HCT116 (cell line): ENCODE data around the gene PAFAH1B1. TPM values are rescaled to one million over a fixed set of nuclear protein-coding genes. Genes with fewer than 3 reads are reported as not detected.

Experiments
- ATAC-seq: fragments of 200-7000 bp; cut with Tn5 transposase; 2 replicates; pipeline ENCODE4 v1.9.1; 2020; ENCODE audit warnings: mild to moderate bottlenecking, moderate library complexity
- BruUV-seq: library from RNA; stranded (reverse); fragments of 400-500 nt; replicated peaks from 2 replicates; lab custom pipeline; 2021; lab: Mats Ljungman, UMichigan
- CTCF ChIA-PET: fragments of 300-600 bp; sonication (Branson Sonifier 250); formaldehyde crosslinking; loops from one replicate; lab custom pipeline; 2021; ENCODE audit warnings: antibody characterized with exemption; lab: Charles Lee
- POLR2A ChIA-PET: fragments of 300-600, 350-600 bp; sonication (Branson Sonifier 250); formaldehyde crosslinking; loops from one replicate; lab custom pipeline; 2021; ENCODE audit warnings: antibody characterized with exemption; lab: Charles Lee
- RAD21 ChIA-PET, 2 experiments: fragments of 300-600 bp; sonication (Branson Sonifier 250); formaldehyde crosslinking; loops; one replicate each; lab custom pipeline; 2023; ENCODE audit warnings: low total read pairs in 2 of 2; ENCODE audit not compliant: uncharacterized antibody in 2 of 2, unreplicated experiment in 2 of 2, low non-redundant PET in 1 of 2; lab: Charles Lee
- DNase-seq: peaks from one replicate; pipeline ENCODE4 v3.0.0-alpha.2; 2010; ENCODE audit warnings: low read depth, low spot score
- H2AFZ ChIP-seq: fragments of 200-600 bp; shearing (Covaris generic), sonication (generic); 2 replicates; pipeline ENCODE4 v1.6.1; 2017; ENCODE audit warnings: low read depth, mixed run types, mixed read lengths, antibody characterized with exemption, low read length; ENCODE audit not compliant: poor library complexity, severe bottlenecking
- H3K27ac ChIP-seq: 2 replicates; pipeline ENCODE4 v1.5.1; 2012; ENCODE audit warnings: low read depth, low read length
- H3K27me3 ChIP-seq: fragments of 200-600 bp; sonication (generic); 2 replicates; pipeline ENCODE4 v1.6.1; 2016; ENCODE audit warnings: mixed run types, low read length, mixed read lengths; ENCODE audit not compliant: insufficient read depth
- H3K36me3 ChIP-seq, 2 experiments: fragments of 200-500 bp in 1 of 2; fragments of 200-600 bp in 1 of 2; sonication (Bioruptor generic) in 1 of 2; sonication (generic) in 1 of 2; 2 replicates each; pipeline versions ENCODE4 v1.5.1 to v1.6.1; 2014 to 2016; ENCODE audit warnings: low read length in 2 of 2, inconsistent platforms in 1 of 2, mixed read lengths in 1 of 2, mixed run types in 1 of 2; ENCODE audit not compliant: insufficient read depth in 2 of 2, control insufficient read depth in 1 of 2
- H3K4me1 ChIP-seq, 2 experiments: fragments of 200-600 bp in 1 of 2; sonication (generic) in 1 of 2; 2 replicates each; pipeline versions ENCODE4 v1.5.1 to v1.6.1; 2012 to 2017; ENCODE audit warnings: low read length in 2 of 2, inconsistent platforms in 1 of 2, mild to moderate bottlenecking in 1 of 2, mixed read lengths in 1 of 2, mixed run types in 1 of 2, moderate library complexity in 1 of 2; ENCODE audit not compliant: insufficient read depth in 2 of 2, control insufficient read depth in 1 of 2
- H3K4me2 ChIP-seq: fragments of 200-600 bp; sonication (generic); 2 replicates; pipeline ENCODE4 v1.6.1; 2017; ENCODE audit warnings: mixed run types, low read length, mixed read lengths
- H3K4me3 ChIP-seq, 2 experiments: fragments of 200-600 bp in 1 of 2; sonication (generic) in 1 of 2; replicated peaks in 1 of 2; 2 replicates each; pipeline ENCODE4 v1.5.1; 2011 to 2016; ENCODE audit warnings: low read length in 2 of 2, control low read depth in 1 of 2, low read depth in 1 of 2, mild to moderate bottlenecking in 1 of 2, mixed read lengths in 1 of 2, mixed run types in 1 of 2
- H3K79me2 ChIP-seq: fragments of 200-600 bp; sonication (generic); 2 replicates; pipeline ENCODE4 v1.6.1; 2017; ENCODE audit warnings: mild to moderate bottlenecking, mixed run types, low read length, moderate library complexity, mixed read lengths; ENCODE audit not compliant: insufficient read depth
- H3K9ac ChIP-seq: fragments of 200-600 bp; sonication (generic); 2 replicates; pipeline ENCODE4 v1.6.1; 2016; ENCODE audit warnings: low read length, mixed read lengths
- H3K9me2 ChIP-seq: fragments of 200-600 bp; sonication (generic), shearing (Covaris generic); 2 replicates; pipeline ENCODE4 v1.6.1; 2017; ENCODE audit warnings: mixed run types, mild to moderate bottlenecking, moderate library complexity; ENCODE audit not compliant: insufficient read depth
- H3K9me3 ChIP-seq, 2 experiments: fragments of 200-500 bp in 1 of 2; fragments of 200-600 bp in 1 of 2; sonication (Bioruptor generic) in 1 of 2; sonication (generic) in 1 of 2; 2 replicates each; pipeline ENCODE4 v1.6.1; 2014 to 2017; ENCODE audit warnings: low read length in 2 of 2, mixed read lengths in 2 of 2, inconsistent platforms in 1 of 2, low read depth in 1 of 2, mild to moderate bottlenecking in 1 of 2, mixed run types in 1 of 2, moderate library complexity in 1 of 2; ENCODE audit not compliant: control insufficient read depth in 1 of 2, insufficient read depth in 1 of 2
- H4K20me1 ChIP-seq: fragments of 200-600 bp; sonication (generic), shearing (Covaris generic); 2 replicates; pipeline ENCODE4 v1.6.1; 2017; ENCODE audit warnings: mixed run types, mild to moderate bottlenecking, moderate library complexity; ENCODE audit not compliant: insufficient read depth
- FOSL1 ChIP-seq: IDR thresholded peaks from 2 replicates; pipeline ENCODE4 v1.6.1; 2012; ENCODE audit warnings: low read depth
- JUND ChIP-seq: IDR thresholded peaks from 2 replicates; pipeline ENCODE4 v1.6.1; 2012
- RAD21 ChIP-seq: IDR thresholded peaks from 2 replicates; pipeline ENCODE4 v1.6.1; 2012; ENCODE audit warnings: low read depth, mild to moderate bottlenecking
- SP1 ChIP-seq: IDR thresholded peaks from 2 replicates; pipeline ENCODE4 v1.6.1; 2012; ENCODE audit warnings: low read depth
- TCF7L2 ChIP-seq: IDR thresholded peaks from 2 replicates; pipeline ENCODE4 v1.7.0; 2011; ENCODE audit warnings: borderline replicate concordance, inconsistent platforms; ENCODE audit not compliant: insufficient read depth, insufficient read length; ENCODE audit errors: extremely low read depth
- YY1 ChIP-seq: IDR thresholded peaks from 2 replicates; pipeline ENCODE4 v1.6.1; 2011; ENCODE audit warnings: low read length, low read depth, moderate library complexity, mild to moderate bottlenecking; ENCODE audit not compliant: insufficient replicate concordance; ENCODE audit errors: extremely low read depth
- ZFX ChIP-seq: fragments of 450-650 bp; IDR thresholded peaks from 2 replicates; pipeline ENCODE4 v1.6.1; 2017
- ZNF274 ChIP-seq: fragments of 200-500 bp; sonication (Bioruptor generic); IDR thresholded peaks from 2 replicates; pipeline ENCODE4 v1.6.1; 2014; ENCODE audit warnings: mild to moderate bottlenecking, low read depth, low read length, inconsistent platforms
- intact Hi-C: fragments of 100-400 bp; cut with micrococcal nuclease; formaldehyde crosslinking; loops from 2 replicates; pipeline ENCODE4 v1.10.0; 2022
- total RNA-seq: library from RNA; stranded (reverse); gene quantifications from one replicate; pipeline ENCODE4 v1.2.1, GENCODE V29; 2021; ENCODE audit not compliant: unreplicated experiment
- TF ChIP-seq, protein P1 (sequence below), 3 experiments: fragments of 200-600 bp in 1 of 3; sonication (generic) in 1 of 3; IDR thresholded peaks in 2 of 3; conservative IDR thresholded peaks in 1 of 3; 2 replicates each; pipeline ENCODE4 v1.5.1; 2012 to 2017; ENCODE audit warnings: low read depth in 2 of 3, low read length in 2 of 3, antibody characterized with exemption in 1 of 3, borderline replicate concordance in 1 of 3, control low read depth in 1 of 3, mild to moderate bottlenecking in 1 of 3, mixed read lengths in 1 of 3, mixed run types in 1 of 3, moderate library complexity in 1 of 3; ENCODE audit not compliant: insufficient read depth in 1 of 3

The PAFAH1B1 gene
- total RNA-seq, 1 experiment from 2014 or later, result 113 TPM

- H3K9me3 ChIP-seq, result no peaks in the 10 kb centered on the region
- no peaks in the 10 kb centered on the region for H3K27me3 ChIP-seq
- no peaks in the 10 kb centered on the region for H3K9me2 ChIP-seq
- no peaks in the 10 kb centered on the region; the same call in 1 of the 2 replicates for H4K20me1 ChIP-seq
- H3K27ac ChIP-seq, result no peak overlapping the region
- DNase-seq (no peak), ATAC-seq (no peak)
- H3K9ac ChIP-seq, result no peak overlapping the region
- H2AFZ ChIP-seq, result no peak overlapping the region
- no peak overlapping the region for H3K4me2 ChIP-seq
- intact Hi-C loops, result no loop called here
- RAD21 ChIA-PET, result interaction anchor here in 1 of 2 experiments (0.6 kb wide), 1 partner anchor 110 kb away, joined by 7 read pairs; no protein-coding TSS in a partner anchor
- POLR2A ChIA-PET, result no interaction called here
- BruUV-seq, result no TSS peak
- H3K36me3 ChIP-seq, result no peaks in the 10 kb centered on the region; a peak in 1 of 4 replicates
- no peak for TF ChIP-seq ZFX
- TF ChIP-seq FOSL1, result no peak
- no peak for TF ChIP-seq RAD21
- no peak overlapping the region for H3K4me3 ChIP-seq
- CTCF ChIA-PET, result no interaction called here
- peaks cover 28 to 43% of the 10 kb centered on the region in 2 experiments for H3K4me1 ChIP-seq
- peaks cover 30% of the 10 kb centered on the region for H3K79me2 ChIP-seq
Measured at GRCh38 chr17:2713881-2714280, 120.4 kb downstream of the PAFAH1B1 start.

DNA sequence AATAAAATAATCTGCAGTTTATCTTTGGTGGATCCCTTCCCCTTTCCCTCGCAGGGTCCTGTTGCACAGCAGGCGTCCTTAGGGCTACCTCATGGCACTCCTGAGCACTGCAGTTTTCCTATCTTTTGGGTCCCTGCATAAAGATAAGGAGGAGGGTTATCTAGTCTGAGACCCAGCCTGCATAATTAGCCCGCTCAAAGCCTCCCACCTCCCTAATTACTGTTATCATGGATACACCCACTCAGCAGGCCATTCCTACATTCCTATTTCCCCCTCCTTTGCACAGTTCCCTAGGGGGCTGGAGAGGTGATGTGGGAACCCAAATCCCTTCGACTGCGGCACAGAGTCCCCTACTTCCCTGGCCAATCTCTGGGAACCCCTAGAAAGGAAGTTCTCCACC lies 123.2 kb downstream of the PAFAH1B1 start:
- H3K9me3 ChIP-seq, result no peaks in the 10 kb centered on the region
- ChIA-PET POLR2A (no interaction called here), CTCF (no interaction called here), RAD21 (interaction anchor here in 1 of 2 experiments (0.6 kb wide), 1 partner anchor 96 kb away, joined by 5 read pairs; no protein-coding TSS in a partner anchor)
- H3K9ac ChIP-seq, result no peak overlapping the region
- H3K79me2 ChIP-seq, result peaks cover 5% of the 10 kb centered on the region; the same call in 1 of the 2 replicates
- H3K36me3 ChIP-seq, result no peaks in the 10 kb centered on the region
- TF ChIP-seq YY1, result no peak
- TF ChIP-seq, protein P1, sequence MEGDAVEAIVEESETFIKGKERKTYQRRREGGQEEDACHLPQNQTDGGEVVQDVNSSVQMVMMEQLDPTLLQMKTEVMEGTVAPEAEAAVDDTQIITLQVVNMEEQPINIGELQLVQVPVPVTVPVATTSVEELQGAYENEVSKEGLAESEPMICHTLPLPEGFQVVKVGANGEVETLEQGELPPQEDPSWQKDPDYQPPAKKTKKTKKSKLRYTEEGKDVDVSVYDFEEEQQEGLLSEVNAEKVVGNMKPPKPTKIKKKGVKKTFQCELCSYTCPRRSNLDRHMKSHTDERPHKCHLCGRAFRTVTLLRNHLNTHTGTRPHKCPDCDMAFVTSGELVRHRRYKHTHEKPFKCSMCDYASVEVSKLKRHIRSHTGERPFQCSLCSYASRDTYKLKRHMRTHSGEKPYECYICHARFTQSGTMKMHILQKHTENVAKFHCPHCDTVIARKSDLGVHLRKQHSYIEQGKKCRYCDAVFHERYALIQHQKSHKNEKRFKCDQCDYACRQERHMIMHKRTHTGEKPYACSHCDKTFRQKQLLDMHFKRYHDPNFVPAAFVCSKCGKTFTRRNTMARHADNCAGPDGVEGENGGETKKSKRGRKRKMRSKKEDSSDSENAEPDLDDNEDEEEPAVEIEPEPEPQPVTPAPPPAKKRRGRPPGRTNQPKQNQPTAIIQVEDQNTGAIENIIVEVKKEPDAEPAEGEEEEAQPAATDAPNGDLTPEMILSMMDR (IDR thresholded peaks at IDR 0.05 in 2 of 3, conservative IDR thresholded peaks at IDR 0.05 in 1 of 3; ENCODE audit: borderline replicate concordance in 1 of 3, insufficient read depth in 1 of 3, low read depth in 2 of 3, low read length in 2 of 3), result no peak
- no peak for TF ChIP-seq JUND
- no peak for TF ChIP-seq ZNF274
- TF ChIP-seq SP1, result no peak
- TF ChIP-seq TCF7L2, result no peak
- H4K20me1 ChIP-seq, result no peaks in the 10 kb centered on the region
- no peak overlapping the region for H2AFZ ChIP-seq
- H3K4me2 ChIP-seq, result no peak overlapping the region
- no peak overlapping the region for H3K4me3 ChIP-seq
- ATAC-seq (no peak), DNase-seq (no peak)
- H3K27me3 ChIP-seq, result no peaks in the 10 kb centered on the region
- no peaks in the 10 kb centered on the region for H3K9me2 ChIP-seq
- H3K27ac ChIP-seq, result no peak overlapping the region
- peaks cover 21 to 34% of the 10 kb centered on the region in 2 experiments for H3K4me1 ChIP-seq
- intact Hi-C loops, result no loop called here
- BruUV-seq, result no TSS peak
